HS-5 (cell line): ENCODE measurements around the gene MAN1C1.
"Not testable (repeated sequence)": the region's sequence is repeated elsewhere in the genome, so short reads cannot be mapped to it uniquely, and the experiment has no call there.

Experiments used
- DNase-seq: peaks from one replicate; pipeline ENCODE4 v3.0.0-alpha.2; 2012; ENCODE audit warnings: low read depth

Gene MAN1C1

GRCh38 chr1:25716320-25716719 is 99.7 kb downstream of the MAN1C1 start:
- DNase-seq: no peak

GRCh38 chr1:25718732-25719131 is 102.1 kb downstream of the MAN1C1 start:
- no peak for DNase-seq

- no peak for DNase-seq
These were observed 104.0 kb downstream of the MAN1C1 start for GRCh38 chr1:25720624-25721023.

GRCh38 chr1:25723250-25723880 is 106.8 kb downstream of the MAN1C1 start:
- no peak for DNase-seq

GRCh38 chr1:25724201-25724600 is 107.6 kb downstream of the MAN1C1 start:
- DNase-seq: no peak

- DNase-seq: no peak
These were observed 108.4 kb downstream of the MAN1C1 start for GRCh38 chr1:25724966-25725365.

GRCh38 chr1:25725482-25725881 is 108.9 kb downstream of the MAN1C1 start:
- DNase-seq: no peak

- DNase-seq: no peak
These were observed 110.5 kb downstream of the MAN1C1 start for GRCh38 chr1:25727088-25727487.

GRCh38 chr1:25727635-25728286 is 111.2 kb downstream of the MAN1C1 start:
- DNase-seq: no peak

GRCh38 chr1:25728301-25728935 is 111.8 kb downstream of the MAN1C1 start:
- no peak for DNase-seq

- no peak for DNase-seq
These were observed 112.5 kb downstream of the MAN1C1 start for GRCh38 chr1:25729045-25729444.

GRCh38 chr1:25729790-25730644 is 113.4 kb downstream of the MAN1C1 start:
- no peak for DNase-seq

GRCh38 chr1:25731148-25731547 is 114.6 kb downstream of the MAN1C1 start:
- DNase-seq: no peak

GRCh38 chr1:25731626-25732370 is 115.2 kb downstream of the MAN1C1 start:
- no peak for DNase-seq

- no peak for DNase-seq
These were observed 116.2 kb downstream of the MAN1C1 start for GRCh38 chr1:25732821-25733220.

- DNase-seq: no peak
These were observed 116.7 kb downstream of the MAN1C1 start for GRCh38 chr1:25733271-25733670.

- DNase-seq: not testable (repeated sequence)
These were observed 118.4 kb downstream of the MAN1C1 start for GRCh38 chr1:25734991-25735390.

- DNase-seq: no peak
These were observed 119.5 kb downstream of the MAN1C1 start for GRCh38 chr1:25735956-25736529.

- no peak for DNase-seq
These were observed 120.5 kb downstream of the MAN1C1 start for GRCh38 chr1:25737130-25737529.

GRCh38 chr1:25738499-25738898 is 121.9 kb downstream of the MAN1C1 start:
- DNase-seq: no peak

- no peak for DNase-seq
These were observed 122.8 kb downstream of the MAN1C1 start for GRCh38 chr1:25739341-25739740.
